ENCODE data around the gene CCDC85B.
A peak's percentile ranks its signal among the peaks of the same experiment; 100 is the strongest.
"Not testable (repeated sequence)": the region's sequence is repeated elsewhere in the genome, so short reads cannot be mapped to it uniquely, and the experiment has no call there.

The CCDC85B gene

GRCh38 chr11:65890324-65891218 is at the start of gene CCDC85B:
CCDC85B (plus strand) TSS chr11:65890673; CDS start chr11:65890784, 111 bp downstream.
- peak within 1 kb of the TSS; percentile 73; the same call in 1 of the 2 replicates for H3K27ac ChIP-seq (ENCODE audit: low read depth, low read length)
- peaks cover 14% of the 10 kb centered on the region for H3K27me3 ChIP-seq (ENCODE audit: control insufficient read depth, insufficient read depth, low read length)
- peak within 1 kb of the TSS; percentile 94 for H3K4me3 ChIP-seq (ENCODE audit: low read depth, low read length)
- H3K36me3 ChIP-seq (ENCODE audit: control insufficient read depth, insufficient read depth, low read length): peaks cover 19% of the 10 kb centered on the region
- peak within 1 kb of the TSS; percentile 86 for H3K9ac ChIP-seq (ENCODE audit: low read length)
- H3K4me1 ChIP-seq (ENCODE audit: control insufficient read depth, insufficient read depth, low read length): peaks cover 32% of the 10 kb centered on the region
- no peaks in the 10 kb centered on the region for H3K9me3 ChIP-seq (ENCODE audit: control insufficient read depth, insufficient read depth, low read depth, low read length)

- Histone ChIP-seq H3K36me3 (ENCODE audit: control insufficient read depth, insufficient read depth, low read length) (no peaks in the 10 kb centered on the region), H3K4me3 (ENCODE audit: low read depth, low read length) (no peak overlapping the region), H3K27ac (ENCODE audit: low read depth, low read length) (no peak overlapping the region), H3K4me1 (ENCODE audit: control insufficient read depth, insufficient read depth, low read length) (no peaks in the 10 kb centered on the region), H3K9ac (ENCODE audit: low read length) (no peak overlapping the region), H3K27me3 (ENCODE audit: control insufficient read depth, insufficient read depth, low read length) (no peaks in the 10 kb centered on the region), H3K9me3 (ENCODE audit: control insufficient read depth, insufficient read depth, low read depth, low read length) (no peaks in the 10 kb centered on the region)
Observed at GRCh38 chr11:65842144-65842543, 48.3 kb upstream of the CCDC85B start.

- no peaks in the 10 kb centered on the region for H3K36me3 ChIP-seq (ENCODE audit: control insufficient read depth, insufficient read depth, low read length)
- H3K27me3 ChIP-seq (ENCODE audit: control insufficient read depth, insufficient read depth, low read length): no peaks in the 10 kb centered on the region
- no peak overlapping the region for H3K27ac ChIP-seq (ENCODE audit: low read depth, low read length)
- H3K4me1 ChIP-seq (ENCODE audit: control insufficient read depth, insufficient read depth, low read length): no peaks in the 10 kb centered on the region
- no peak overlapping the region for H3K9ac ChIP-seq (ENCODE audit: low read length)
- no peaks in the 10 kb centered on the region for H3K9me3 ChIP-seq (ENCODE audit: control insufficient read depth, insufficient read depth, low read depth, low read length)
- H3K4me3 ChIP-seq (ENCODE audit: low read depth, low read length): no peak overlapping the region
Observed at GRCh38 chr11:65843811-65844210, 46.7 kb upstream of the CCDC85B start.

- no peak overlapping the region for H3K27ac ChIP-seq (ENCODE audit: low read depth, low read length)
- no peak overlapping the region for H3K4me3 ChIP-seq (ENCODE audit: low read depth, low read length)
- H3K4me1 ChIP-seq (ENCODE audit: control insufficient read depth, insufficient read depth, low read length): no peaks in the 10 kb centered on the region
- H3K9me3 ChIP-seq (ENCODE audit: control insufficient read depth, insufficient read depth, low read depth, low read length): no peaks in the 10 kb centered on the region
- H3K9ac ChIP-seq (ENCODE audit: low read length): no peak overlapping the region
- H3K36me3 ChIP-seq (ENCODE audit: control insufficient read depth, insufficient read depth, low read length): no peaks in the 10 kb centered on the region
- no peaks in the 10 kb centered on the region for H3K27me3 ChIP-seq (ENCODE audit: control insufficient read depth, insufficient read depth, low read length)
Observed at GRCh38 chr11:65844231-65844872, 46.1 kb upstream of the CCDC85B start.

GRCh38 chr11:65847746-65848145 is 42.7 kb upstream of the CCDC85B start:
- H3K4me3 ChIP-seq (ENCODE audit: low read depth, low read length): no peak overlapping the region
- H3K4me1 ChIP-seq (ENCODE audit: control insufficient read depth, insufficient read depth, low read length): 0 out of 2 replicates have a peak, but pooled peaks cover 4% of the 10 kb centered on the region
- H3K27me3 ChIP-seq (ENCODE audit: control insufficient read depth, insufficient read depth, low read length): no peaks in the 10 kb centered on the region
- H3K27ac ChIP-seq (ENCODE audit: low read depth, low read length): no peak overlapping the region
- H3K36me3 ChIP-seq (ENCODE audit: control insufficient read depth, insufficient read depth, low read length): peaks cover 13% of the 10 kb centered on the region; the same call in 1 of the 2 replicates
- peaks cover 4% of the 10 kb centered on the region; the same call in 1 of the 2 replicates for H3K9me3 ChIP-seq (ENCODE audit: control insufficient read depth, insufficient read depth, low read depth, low read length)
- H3K9ac ChIP-seq (ENCODE audit: low read length): no peak overlapping the region

- not testable (repeated sequence) for H3K27me3 ChIP-seq (ENCODE audit: control insufficient read depth, insufficient read depth, low read length); H3K4me1 ChIP-seq (ENCODE audit: control insufficient read depth, insufficient read depth, low read length); H3K9me3 ChIP-seq (ENCODE audit: control insufficient read depth, insufficient read depth, low read depth, low read length); H3K27ac ChIP-seq (ENCODE audit: low read depth, low read length); H3K4me3 ChIP-seq (ENCODE audit: low read depth, low read length); H3K9ac ChIP-seq (ENCODE audit: low read length)
- peaks cover 23% of the 10 kb centered on the region for H3K36me3 ChIP-seq (ENCODE audit: control insufficient read depth, insufficient read depth, low read length)
Observed at GRCh38 chr11:65848693-65849092, 41.8 kb upstream of the CCDC85B start.

- Histone ChIP-seq H3K9ac (ENCODE audit: low read length) (no peak overlapping the region), H3K4me1 (ENCODE audit: control insufficient read depth, insufficient read depth, low read length) (0 out of 2 replicates have a peak, but pooled peaks cover 4% of the 10 kb centered on the region), H3K4me3 (ENCODE audit: low read depth, low read length) (no peak overlapping the region), H3K36me3 (ENCODE audit: control insufficient read depth, insufficient read depth, low read length) (peaks cover 30% of the 10 kb centered on the region), H3K27ac (ENCODE audit: low read depth, low read length) (no peak overlapping the region), H3K9me3 (ENCODE audit: control insufficient read depth, insufficient read depth, low read depth, low read length) (peaks cover 4% of the 10 kb centered on the region; the same call in 1 of the 2 replicates), H3K27me3 (ENCODE audit: control insufficient read depth, insufficient read depth, low read length) (no peaks in the 10 kb centered on the region)
Observed at GRCh38 chr11:65849366-65849765, 41.1 kb upstream of the CCDC85B start.

GRCh38 chr11:65849771-65850216 is 40.7 kb upstream of the CCDC85B start:
- Histone ChIP-seq H3K27me3 (ENCODE audit: control insufficient read depth, insufficient read depth, low read length) (no peaks in the 10 kb centered on the region), H3K4me3 (ENCODE audit: low read depth, low read length) (no peak overlapping the region), H3K9me3 (ENCODE audit: control insufficient read depth, insufficient read depth, low read depth, low read length) (peaks cover 4% of the 10 kb centered on the region; the same call in 1 of the 2 replicates), H3K27ac (ENCODE audit: low read depth, low read length) (no peak overlapping the region), H3K36me3 (ENCODE audit: control insufficient read depth, insufficient read depth, low read length) (peaks cover 34% of the 10 kb centered on the region), H3K4me1 (ENCODE audit: control insufficient read depth, insufficient read depth, low read length) (0 out of 2 replicates have a peak, but pooled peaks cover 4% of the 10 kb centered on the region), H3K9ac (ENCODE audit: low read length) (no peak overlapping the region)

GRCh38 chr11:65850217-65851082 is 40.0 kb upstream of the CCDC85B start:
- peaks cover 4% of the 10 kb centered on the region; the same call in 1 of the 2 replicates for H3K9me3 ChIP-seq (ENCODE audit: control insufficient read depth, insufficient read depth, low read depth, low read length)
- H3K27me3 ChIP-seq (ENCODE audit: control insufficient read depth, insufficient read depth, low read length): no peaks in the 10 kb centered on the region
- H3K4me1 ChIP-seq (ENCODE audit: control insufficient read depth, insufficient read depth, low read length): 0 out of 2 replicates have a peak, but pooled peaks cover 4% of the 10 kb centered on the region
- H3K4me3 ChIP-seq (ENCODE audit: low read depth, low read length): no peak overlapping the region
- H3K9ac ChIP-seq (ENCODE audit: low read length): no peak overlapping the region
- H3K27ac ChIP-seq (ENCODE audit: low read depth, low read length): no peak overlapping the region
- peaks cover 40% of the 10 kb centered on the region for H3K36me3 ChIP-seq (ENCODE audit: control insufficient read depth, insufficient read depth, low read length)

GRCh38 chr11:65851083-65851579 is 39.3 kb upstream of the CCDC85B start:
- Histone ChIP-seq H3K27ac (ENCODE audit: low read depth, low read length) (no peak overlapping the region), H3K4me1 (ENCODE audit: control insufficient read depth, insufficient read depth, low read length) (0 out of 2 replicates have a peak, but pooled peaks cover 4% of the 10 kb centered on the region), H3K36me3 (ENCODE audit: control insufficient read depth, insufficient read depth, low read length) (peaks cover 47% of the 10 kb centered on the region), H3K9ac (ENCODE audit: low read length) (no peak overlapping the region), H3K9me3 (ENCODE audit: control insufficient read depth, insufficient read depth, low read depth, low read length) (peaks cover 4% of the 10 kb centered on the region; the same call in 1 of the 2 replicates), H3K4me3 (ENCODE audit: low read depth, low read length) (no peak overlapping the region), H3K27me3 (ENCODE audit: control insufficient read depth, insufficient read depth, low read length) (no peaks in the 10 kb centered on the region)
